ENCODE measurements around the gene PROCA1.

Gene PROCA1

DNA sequence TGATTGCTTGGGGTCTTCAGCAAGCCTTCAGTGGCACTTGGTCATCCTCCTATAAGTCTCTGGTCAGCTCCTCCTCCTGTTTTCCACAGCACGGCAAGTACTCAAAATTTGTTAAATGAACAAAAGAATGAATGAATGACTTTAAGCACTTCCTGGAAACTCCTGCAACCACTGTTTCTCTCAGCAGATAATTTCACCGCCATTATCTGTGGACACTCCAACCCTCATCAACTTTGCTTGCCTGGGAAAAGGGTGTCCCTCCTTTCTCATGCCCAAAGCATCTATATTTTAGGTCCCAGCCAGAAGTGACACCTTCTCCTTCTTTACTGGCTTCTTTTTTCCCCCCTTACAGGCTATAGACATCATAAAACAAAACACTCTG is 4.4 kb downstream of the PROCA1 start:
- no peak for DNase-seq (ENCODE audit: low spot score)

- DNase-seq (ENCODE audit: low spot score), result no peak
Measured at GRCh38 chr17:28706471-28707338, 5.0 kb downstream of the PROCA1 start.

- DNase-seq (ENCODE audit: low spot score), result no peak
Measured at GRCh38 chr17:28705728-28706334, 5.9 kb downstream of the PROCA1 start.

DNA sequence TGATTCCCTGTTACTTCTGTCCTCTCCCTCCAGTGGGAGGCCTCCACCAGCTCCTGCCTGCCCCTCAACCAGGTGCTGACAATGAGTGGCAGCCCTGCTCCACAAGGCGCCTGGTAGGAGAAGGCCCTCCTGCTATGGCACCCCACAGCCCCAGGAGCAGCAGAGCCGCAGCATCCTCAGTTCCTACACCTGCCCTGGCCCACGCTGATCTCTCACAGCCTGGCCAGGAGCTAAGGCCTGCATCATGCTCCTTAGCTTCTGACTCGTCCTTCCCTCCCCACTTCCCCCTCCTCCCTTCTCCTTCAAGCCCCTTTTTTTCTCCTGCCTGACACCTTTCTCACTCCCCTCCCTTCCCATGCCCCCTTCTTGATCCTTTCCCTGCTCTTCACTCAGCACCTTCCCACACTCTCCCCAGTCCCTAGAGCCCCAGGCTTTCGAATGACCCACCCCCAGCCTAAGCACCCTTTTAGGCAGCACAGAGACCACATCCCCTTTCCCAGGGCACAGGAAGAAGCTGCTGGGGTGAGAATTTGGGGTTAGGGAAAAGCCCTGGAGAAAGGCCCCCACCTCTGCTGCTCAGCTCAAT is 6.5 kb downstream of the PROCA1 start:
- no peak for DNase-seq (ENCODE audit: low spot score)

DNA sequence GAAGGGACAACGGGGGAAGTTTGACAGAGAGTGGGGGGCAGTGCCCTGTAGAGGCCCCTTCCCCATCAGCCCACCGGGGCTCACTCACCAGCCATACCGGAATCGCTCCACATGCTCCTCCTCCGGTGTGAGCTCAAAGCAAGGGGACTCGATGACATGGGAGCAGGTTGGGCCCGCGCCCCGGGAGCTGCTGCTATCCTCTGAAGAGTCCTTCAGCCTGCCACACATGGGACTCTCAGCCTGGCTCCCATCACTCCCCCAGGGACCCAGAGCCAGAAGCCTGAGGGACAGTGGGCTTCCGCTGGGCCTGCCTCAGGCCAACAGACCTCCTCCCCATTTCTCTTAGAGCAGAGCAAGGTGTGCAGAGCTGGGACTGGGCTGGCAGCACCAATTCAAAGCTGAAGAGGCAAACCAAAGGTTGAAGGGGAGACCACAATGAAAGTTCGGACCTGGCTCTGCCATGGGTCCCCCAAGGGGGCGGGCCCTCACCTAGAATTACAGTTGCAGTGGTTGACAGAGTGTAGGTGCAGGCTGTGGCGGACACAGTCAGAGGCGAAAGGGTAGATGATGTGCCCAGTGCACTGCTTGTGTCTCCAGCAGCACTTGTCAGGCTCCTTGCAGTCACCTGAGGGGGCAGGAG is 7.3 kb downstream of the PROCA1 start:
- DNase-seq (ENCODE audit: low spot score), result no peak

GRCh38 chr17:28703552-28704218 is 8.0 kb downstream of the PROCA1 start:
- no peak for DNase-seq (ENCODE audit: low spot score)

GRCh38 chr17:28702752-28703150 is 8.9 kb downstream of the PROCA1 start:
- no peak for DNase-seq (ENCODE audit: low spot score)

- no peak for DNase-seq (ENCODE audit: low spot score)
Measured at GRCh38 chr17:28702026-28702751, 9.5 kb downstream of the PROCA1 start.

DNA sequence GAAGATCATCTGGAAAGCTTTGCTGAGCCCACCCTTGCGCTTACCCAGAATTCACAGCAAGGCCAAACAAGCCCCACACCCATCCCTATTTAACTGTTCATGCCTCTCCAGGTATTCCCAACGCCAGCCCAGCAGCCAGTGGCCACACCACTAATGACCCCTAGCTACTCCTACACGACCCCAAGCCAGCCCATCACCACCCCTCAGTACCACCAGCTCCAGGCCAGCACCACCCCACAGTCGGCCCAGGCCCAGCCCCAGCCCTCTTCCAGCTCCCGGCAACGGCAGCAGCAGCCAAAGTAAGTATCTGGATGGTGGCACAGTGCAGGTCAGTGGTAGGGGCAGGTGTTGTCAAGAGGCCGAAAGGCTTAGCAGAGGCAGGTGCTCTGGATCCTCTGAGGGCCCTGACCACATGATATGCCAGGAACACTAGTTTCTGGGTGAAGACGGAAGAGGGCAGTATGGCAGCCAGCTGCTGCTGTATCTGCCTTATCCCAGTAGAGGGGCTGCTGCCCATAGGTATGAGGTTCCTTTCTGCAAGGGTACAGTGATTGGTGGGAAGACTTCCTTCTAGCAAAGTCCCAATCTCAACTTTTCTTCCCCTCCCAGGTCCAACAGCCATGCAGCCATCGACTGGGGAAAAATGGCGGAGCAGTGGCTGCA is 10.7 kb downstream of the PROCA1 start:
- no peak for DNase-seq (ENCODE audit: low spot score)

- no peak for DNase-seq (ENCODE audit: low spot score)
Measured at GRCh38 chr17:28700278-28700677, 11.4 kb downstream of the PROCA1 start.

DNA sequence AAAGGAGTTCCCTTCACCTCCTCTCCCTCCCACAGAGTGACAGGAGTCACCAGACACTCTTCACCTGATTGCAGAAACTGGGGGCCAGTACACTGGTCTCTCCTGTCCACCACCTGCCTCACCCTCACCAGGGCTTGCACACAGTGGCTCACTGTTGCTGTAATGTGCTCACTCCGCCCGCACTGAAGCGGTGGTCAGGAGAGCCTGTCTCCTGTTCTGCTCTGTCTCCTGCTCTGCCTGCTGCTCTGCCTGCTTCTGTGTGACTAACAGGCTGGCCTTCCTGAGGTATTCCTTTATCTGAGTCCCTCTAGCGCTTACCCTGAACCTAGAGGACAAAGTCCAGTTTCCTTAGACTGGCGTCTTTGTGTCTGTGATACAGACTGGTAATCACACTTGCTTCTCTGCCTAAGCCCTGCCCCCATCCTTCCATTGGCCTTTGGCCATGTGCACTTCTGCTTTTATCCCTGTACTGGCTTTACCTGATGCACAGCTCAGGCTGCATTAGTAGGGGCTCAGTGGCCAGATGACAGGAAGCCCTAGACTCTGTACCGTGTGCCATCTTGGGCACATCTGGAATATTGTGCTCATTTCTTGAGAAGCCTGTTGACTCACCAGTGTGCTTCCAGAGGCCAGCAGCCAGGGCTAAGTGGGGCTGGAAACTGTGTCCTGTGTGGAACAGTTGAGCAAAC is 13.3 kb downstream of the PROCA1 start:
- DNase-seq (ENCODE audit: low spot score), result no peak

GRCh38 chr17:28693869-28694268 is 17.8 kb downstream of the PROCA1 start:
- DNase-seq (ENCODE audit: low spot score), result no peak

- DNase-seq (ENCODE audit: low spot score), result no peak
Measured at GRCh38 chr17:28689011-28689410, 22.7 kb downstream of the PROCA1 start.

DNA sequence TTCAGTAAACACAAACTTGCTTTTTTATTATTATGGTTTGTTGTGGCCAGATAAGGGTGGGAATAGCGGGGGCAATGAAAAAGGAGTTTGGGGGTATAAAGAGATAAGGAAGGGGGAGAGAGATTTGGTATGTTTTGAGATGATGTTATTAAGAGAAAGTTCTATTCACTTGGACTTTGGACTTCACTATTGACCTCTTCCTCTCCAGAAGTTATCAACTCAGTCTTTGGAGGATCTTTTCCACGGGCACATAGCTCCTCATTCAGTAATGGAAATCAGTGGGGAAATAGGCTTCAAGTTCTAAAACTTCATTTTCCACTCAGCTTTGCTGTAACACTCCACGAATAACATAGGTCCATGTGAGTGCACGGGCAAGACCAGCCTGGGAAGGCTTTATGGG is 23.2 kb downstream of the PROCA1 start:
- no peak for DNase-seq (ENCODE audit: low spot score)

- DNase-seq (ENCODE audit: low spot score), result no peak
Measured at GRCh38 chr17:28686296-28686695, 25.4 kb downstream of the PROCA1 start.

- DNase-seq (ENCODE audit: low spot score), result no peak
Measured at GRCh38 chr17:28685366-28685765, 26.3 kb downstream of the PROCA1 start.

DNA sequence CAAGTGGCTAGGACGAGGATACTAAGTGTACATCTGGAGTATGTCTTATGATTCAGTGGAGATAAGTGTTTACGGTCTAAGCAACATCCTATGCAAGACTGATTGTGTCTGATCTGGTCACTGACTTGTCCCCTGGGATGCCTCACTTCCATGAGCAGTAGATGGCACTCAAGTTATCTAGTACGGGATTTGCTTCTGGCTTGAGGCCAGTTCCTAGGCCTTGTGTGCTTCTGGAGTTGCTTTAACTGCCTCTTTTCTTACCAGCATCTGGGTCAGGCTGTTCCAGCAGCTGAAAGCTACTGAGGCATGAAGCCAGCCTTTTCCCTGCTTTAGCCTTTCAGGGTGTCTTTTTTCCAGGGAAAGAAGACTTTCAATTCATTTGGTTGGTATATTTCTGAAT is 26.7 kb downstream of the PROCA1 start:
- DNase-seq (ENCODE audit: low spot score), result no peak

DNA sequence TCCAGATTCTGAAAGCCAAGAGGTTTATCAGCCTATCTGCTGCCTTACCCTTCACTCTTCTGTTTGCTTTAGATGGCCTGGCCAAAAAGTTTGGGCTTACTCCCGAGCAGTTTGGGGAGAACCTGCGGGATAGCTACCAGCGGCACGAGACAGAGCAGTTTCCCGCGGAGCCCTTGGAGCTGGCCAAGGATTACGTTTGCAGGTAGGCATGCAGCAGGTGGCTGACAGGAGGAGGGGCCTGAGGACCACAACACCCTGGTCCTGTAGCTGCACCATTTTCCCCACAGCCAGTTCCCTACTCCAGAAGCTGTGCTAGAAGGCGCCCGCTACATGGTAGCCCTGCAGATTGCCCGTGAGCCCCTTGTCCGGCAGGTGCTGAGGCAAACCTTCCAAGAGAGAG is 29.0 kb downstream of the PROCA1 start:
- no peak for DNase-seq (ENCODE audit: low spot score)

DNA sequence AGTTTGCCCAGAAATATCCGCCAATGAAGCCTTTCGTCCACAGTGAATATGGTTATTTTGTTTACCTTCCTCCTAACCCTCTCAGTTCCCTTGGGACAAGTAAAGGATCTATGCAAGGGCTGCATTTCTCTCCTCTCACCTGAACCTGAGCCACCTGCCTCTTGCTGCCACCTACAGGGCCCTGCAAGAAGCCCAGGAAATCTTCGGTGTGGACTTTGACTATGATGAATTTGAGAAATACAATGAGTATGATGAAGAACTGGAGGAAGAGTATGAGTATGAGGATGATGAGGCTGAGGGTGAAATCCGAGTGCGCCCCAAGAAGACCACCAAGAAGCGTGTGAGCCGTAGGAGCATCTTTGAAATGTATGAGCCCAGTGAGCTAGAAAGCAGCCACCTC is 35.7 kb downstream of the PROCA1 start:
- DNase-seq (ENCODE audit: low spot score), result peak; percentile 26

DNA sequence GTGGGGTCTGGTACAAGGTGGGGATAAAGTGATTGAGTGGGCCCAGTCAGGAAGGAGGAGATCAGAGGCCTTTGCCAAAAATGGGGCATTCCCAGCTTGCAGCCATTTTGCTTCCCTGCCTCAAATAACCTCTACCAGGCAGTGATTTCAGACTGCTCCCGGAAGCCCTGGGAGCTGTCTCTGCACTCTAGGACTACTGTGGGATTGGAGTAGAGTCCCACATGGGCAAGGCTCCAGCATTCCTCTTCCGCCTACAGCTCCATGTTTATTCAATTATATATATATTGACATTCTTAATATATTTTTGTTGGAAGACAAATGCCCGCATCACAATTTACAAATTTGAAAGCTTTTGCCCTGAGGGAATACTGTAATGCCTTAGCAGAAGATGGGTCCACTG is 36.2 kb downstream of the PROCA1 start:
- DNase-seq (ENCODE audit: low spot score), result no peak

GRCh38 chr17:28669918-28670317 is 41.8 kb downstream of the PROCA1 start:
- DNase-seq (ENCODE audit: low spot score), result no peak
